Nucleus accumbens (tissue), 56 donors: Measurements from ENCODE around the gene OR13A1.
A peak's percentile ranks its signal among the peaks of the same experiment; 100 is the strongest.
"Not testable (repeated sequence)": the region's sequence is repeated elsewhere in the genome, so short reads cannot be mapped to it uniquely, and the experiment has no call there.

Source experiments
- DNase-seq, 56 donors: peaks; one replicate each; lab custom pipeline; 2025; lab: John Stamatoyannopoulos, UW

OR13A1 gene

GRCh38 chr10:45315508-45315907 lies at the start of gene OR13A1:
OR13A1 (minus strand) TSS chr10:45315608; CDS start chr10:45304422, 11,186 bp downstream.
- no peak for DNase-seq

- DNase-seq: not testable (repeated sequence)
These were observed 46.8 kb upstream of the OR13A1 start for GRCh38 chr10:45361983-45362799.

GRCh38 chr10:45358961-45359360 lies 43.6 kb upstream of the OR13A1 start:
- not testable (repeated sequence) for DNase-seq

- no peak for DNase-seq
These were observed 40.1 kb upstream of the OR13A1 start for GRCh38 chr10:45355494-45355893.

GRCh38 chr10:45354261-45354660 lies 38.9 kb upstream of the OR13A1 start:
- DNase-seq: peak in 3 of 56 donors; percentile 11 to 35 (median 19)

- DNase-seq: no peak
These were observed 37.8 kb upstream of the OR13A1 start for GRCh38 chr10:45353186-45353585.

- DNase-seq: not testable (repeated sequence)
These were observed 32.9 kb upstream of the OR13A1 start for GRCh38 chr10:45348196-45348765.

- DNase-seq: not testable (repeated sequence)
These were observed 32.1 kb upstream of the OR13A1 start for GRCh38 chr10:45347464-45347863.

GRCh38 chr10:45346652-45347335 lies 31.4 kb upstream of the OR13A1 start:
- not testable (repeated sequence) for DNase-seq

GRCh38 chr10:45340420-45340819 lies 25.0 kb upstream of the OR13A1 start:
- DNase-seq: not testable (repeated sequence)

- no peak for DNase-seq
These were observed 24.5 kb upstream of the OR13A1 start for GRCh38 chr10:45339894-45340293.

GRCh38 chr10:45331824-45332223 lies 16.4 kb upstream of the OR13A1 start:
- not testable (repeated sequence) for DNase-seq

GRCh38 chr10:45326864-45327263 lies 11.5 kb upstream of the OR13A1 start:
- DNase-seq: not testable (repeated sequence)

GRCh38 chr10:45325116-45325515 lies 9.7 kb upstream of the OR13A1 start:
- no peak for DNase-seq

- no peak for DNase-seq
These were observed 4.3 kb upstream of the OR13A1 start for GRCh38 chr10:45319702-45320101.

- DNase-seq: no peak
These were observed 2.0 kb downstream of the OR13A1 start for GRCh38 chr10:45313264-45313873.

GRCh38 chr10:45308707-45309106 lies 6.7 kb downstream of the OR13A1 start:
- no peak for DNase-seq

GRCh38 chr10:45302573-45302972 lies 12.8 kb downstream of the OR13A1 start:
- no peak for DNase-seq

- DNase-seq: not testable (repeated sequence)
These were observed 17.0 kb downstream of the OR13A1 start for GRCh38 chr10:45298341-45298955.

- no peak for DNase-seq
These were observed 20.7 kb downstream of the OR13A1 start for GRCh38 chr10:45294681-45295080.
